ENCODE results near the gene ATP6V0A4. TPM values are rescaled to one million over a fixed set of nuclear protein-coding genes. Genes with fewer than 3 reads are reported as not detected.
"Not testable (repeated sequence)": the region's sequence is repeated elsewhere in the genome, so short reads cannot be mapped to it uniquely, and the experiment has no call there.

ATP6V0A4 gene
- total RNA-seq, 1 donor from 2014 or later: not detected

DNA sequence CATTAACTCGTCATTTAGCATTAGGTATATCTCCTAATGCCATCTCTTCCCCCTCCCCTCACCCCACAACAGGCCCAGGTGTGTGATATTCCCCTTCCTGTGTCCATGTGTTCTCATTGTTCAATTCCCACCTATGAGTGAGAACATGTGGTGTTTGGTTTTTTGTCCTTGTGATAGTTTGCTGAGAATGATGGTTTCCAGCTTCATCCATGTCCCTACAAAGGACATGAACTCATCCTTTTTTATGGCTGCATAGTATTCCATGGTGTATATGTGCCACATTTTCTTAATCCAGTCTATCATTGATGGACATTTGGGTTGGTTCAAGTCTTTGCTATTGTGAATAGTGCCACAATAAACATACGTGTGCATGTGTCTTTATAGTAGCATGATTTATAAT, 13.3 kb upstream of the ATP6V0A4 start:
- DNase-seq (ENCODE audit: missing footprints); ATAC-seq; intact Hi-C loops (cut with DNase I): not testable (repeated sequence)

GRCh38 chr7:138809346-138809745, 11.3 kb upstream of the ATP6V0A4 start:
- ATAC-seq (no peak), DNase-seq (ENCODE audit: missing footprints) (no peak)
- intact Hi-C loops (cut with DNase I): no loop called here

DNA sequence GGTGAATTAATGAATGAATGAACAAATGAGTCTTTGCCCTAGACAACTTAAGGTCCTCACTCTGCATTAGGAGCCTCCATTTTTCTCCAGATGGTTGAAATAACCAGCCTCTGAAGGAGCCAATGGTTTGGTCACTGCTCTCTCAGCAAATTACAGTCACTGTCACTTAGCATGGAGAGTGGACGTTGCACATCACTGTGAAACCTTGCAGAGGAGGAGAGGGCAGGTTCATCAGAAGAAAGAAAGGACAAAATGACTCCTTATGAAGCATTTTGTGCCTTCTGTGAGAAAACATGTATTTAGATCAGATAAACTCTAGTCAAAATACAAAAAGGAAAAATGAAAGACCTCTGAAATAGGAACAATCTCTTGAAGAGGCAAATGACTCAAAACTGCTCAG, 6.6 kb upstream of the ATP6V0A4 start:
- ATAC-seq (no peak), DNase-seq (ENCODE audit: missing footprints) (no peak)
- intact Hi-C loops (cut with DNase I): no loop called here

GRCh38 chr7:138802706-138803105, 4.7 kb upstream of the ATP6V0A4 start:
- no peak for DNase-seq (ENCODE audit: missing footprints)
- no peak for ATAC-seq
- intact Hi-C loops (cut with DNase I): no loop called here

DNA sequence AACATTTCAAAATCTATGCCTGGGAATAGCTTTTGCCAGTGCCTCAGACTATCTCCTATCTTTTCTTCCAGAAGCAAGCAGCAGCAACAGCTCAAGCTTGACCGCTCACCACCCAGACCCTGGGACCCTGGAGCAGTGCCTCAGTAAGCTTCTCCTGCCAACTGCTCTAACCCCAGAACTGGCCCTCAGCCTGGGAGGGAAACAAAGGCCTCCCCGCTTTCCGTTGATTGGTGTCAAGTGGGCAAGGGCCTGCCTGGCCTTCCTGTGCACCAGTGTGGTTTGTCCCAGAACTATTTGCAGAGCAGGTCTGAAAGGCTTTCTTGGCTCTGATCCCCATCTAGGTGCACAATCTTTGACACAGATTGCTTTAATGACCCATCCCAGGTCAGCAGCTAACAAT, 3.3 kb upstream of the ATP6V0A4 start:
- DNase-seq (ENCODE audit: missing footprints) (no peak), ATAC-seq (no peak)
- intact Hi-C loops (cut with DNase I): no loop called here

GRCh38 chr7:138799336-138800000, 1.5 kb upstream of the ATP6V0A4 start:
- DNase-seq (ENCODE audit: missing footprints) (no peak), ATAC-seq (no peak)
- intact Hi-C loops (cut with DNase I): no loop called here

DNA sequence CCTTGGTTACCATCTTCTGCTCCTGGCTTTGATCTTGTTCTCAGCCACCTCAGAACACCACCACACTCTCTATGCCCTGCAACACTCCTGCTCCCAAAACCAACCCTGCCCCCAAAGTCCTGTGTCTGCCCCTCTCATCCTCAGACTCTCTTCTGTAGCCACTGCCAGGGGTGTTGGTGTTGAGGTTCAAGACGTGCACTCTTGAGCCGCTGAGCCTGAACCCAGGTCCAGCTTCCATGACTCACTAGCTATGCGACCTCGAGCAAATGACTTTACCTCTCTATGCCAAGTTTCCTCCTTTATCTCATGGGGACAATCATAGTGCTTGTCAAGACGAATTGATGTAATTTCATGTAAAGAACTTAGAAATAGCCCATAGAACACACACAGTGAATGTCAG, 840 bp upstream of the ATP6V0A4 start:
- intact Hi-C loops (cut with DNase I): no loop called here
- DNase-seq (ENCODE audit: missing footprints): no peak
- ATAC-seq: no peak

DNA sequence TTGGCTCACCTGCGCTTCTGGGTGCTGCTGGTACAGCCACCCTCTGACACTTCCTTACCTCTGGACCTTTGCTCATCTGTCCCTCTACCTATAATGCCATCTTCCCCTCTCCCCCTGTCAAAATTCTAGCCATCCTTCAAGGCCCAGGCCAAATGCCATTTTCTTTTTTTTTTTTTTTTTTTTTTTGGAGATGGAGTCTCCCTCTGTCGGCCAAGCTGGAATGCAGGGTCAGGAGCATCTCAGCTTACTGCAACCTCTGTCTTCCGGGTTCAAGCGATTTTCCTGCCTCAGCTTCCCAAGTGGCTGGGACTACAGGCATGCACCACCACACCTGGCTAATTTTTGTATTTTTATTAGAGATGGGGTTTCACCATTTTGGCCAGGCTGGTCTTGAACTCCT, 950 bp downstream of the ATP6V0A4 start:
- intact Hi-C loops (cut with DNase I); ATAC-seq: not testable (repeated sequence)

GRCh38 chr7:138796038-138796615, 1.9 kb downstream of the ATP6V0A4 start:
- DNase-seq (ENCODE audit: missing footprints): no peak
- ATAC-seq: no peak
- intact Hi-C loops (cut with DNase I): no loop called here

More for the DNA sequence above, 950 bp downstream of the ATP6V0A4 start:
- not testable (repeated sequence) for DNase-seq (ENCODE audit: missing footprints)

- ATAC-seq: no peak
- DNase-seq (ENCODE audit: missing footprints): no peak
- intact Hi-C loops (cut with DNase I): no loop called here
These were observed 12.2 kb downstream of the ATP6V0A4 start for GRCh38 chr7:138785587-138786437.

- intact Hi-C loops (cut with DNase I): no loop called here
- no peak for DNase-seq (ENCODE audit: missing footprints)
- no peak for ATAC-seq
These were observed 13.3 kb downstream of the ATP6V0A4 start for GRCh38 chr7:138784692-138785091.

DNA sequence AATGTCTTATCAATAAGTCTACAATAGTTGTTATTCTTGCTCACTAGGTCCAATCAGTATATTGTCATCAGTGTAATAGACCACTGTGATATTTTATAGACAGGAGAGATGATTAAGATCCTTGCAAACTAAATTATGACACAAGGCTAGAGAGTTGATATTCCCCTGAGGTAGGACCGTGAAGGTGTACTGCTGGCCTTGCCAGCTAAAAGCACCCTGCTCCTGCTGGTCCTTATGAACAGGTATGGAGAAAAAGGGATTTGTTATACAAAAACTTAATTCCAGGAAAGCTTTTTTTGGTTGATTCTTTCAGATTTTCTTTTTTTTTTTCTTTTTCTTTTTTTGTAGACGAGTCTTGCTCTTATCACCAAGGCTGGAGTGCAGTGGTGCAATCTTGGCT, 17.0 kb downstream of the ATP6V0A4 start:
- DNase-seq (ENCODE audit: missing footprints) (no peak), ATAC-seq (no peak)
- intact Hi-C loops (cut with DNase I): no loop called here

DNA sequence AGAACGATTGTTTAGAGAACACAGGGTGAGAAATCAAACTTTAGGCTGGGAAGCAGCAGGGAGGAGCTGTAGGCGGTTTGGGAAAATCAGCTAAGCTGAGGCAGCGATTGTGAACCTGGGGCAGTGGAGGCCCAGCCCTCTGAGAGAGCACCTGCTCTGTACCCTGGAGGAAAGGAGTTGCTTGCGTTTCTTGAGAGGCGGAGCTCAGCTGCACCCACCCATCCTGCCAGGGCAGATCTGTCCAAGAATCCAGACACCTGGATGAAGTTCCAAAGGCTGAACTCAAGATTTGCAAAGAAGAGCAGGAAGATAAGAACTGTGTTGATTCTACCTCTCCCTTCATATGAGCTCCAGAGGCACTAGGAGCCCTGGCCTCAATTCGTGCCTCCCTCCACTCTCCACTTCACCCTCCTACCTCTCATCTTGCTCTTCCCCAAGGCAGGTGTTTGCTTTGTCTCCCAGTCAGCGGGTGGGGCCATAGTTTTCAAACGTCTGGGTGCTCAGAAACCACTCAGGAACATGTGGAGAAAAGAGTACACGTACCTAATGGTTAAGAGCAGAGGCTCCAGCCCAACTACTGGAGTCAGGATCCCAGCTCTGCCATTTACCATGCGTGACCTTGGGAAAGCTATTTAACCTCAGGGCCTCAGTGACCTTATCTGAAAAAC, 21.7 kb downstream of the ATP6V0A4 start:
- ATAC-seq: no peak

GRCh38 chr7:138773817-138774216, 24.2 kb downstream of the ATP6V0A4 start:
- intact Hi-C loops (cut with DNase I): no loop called here

More for the DNA sequence above, 21.7 kb downstream of the ATP6V0A4 start:
- no peak for DNase-seq (ENCODE audit: missing footprints)
- intact Hi-C loops (cut with DNase I): no loop called here

GRCh38 chr7:138773176-138773575, 24.8 kb downstream of the ATP6V0A4 start:
- DNase-seq (ENCODE audit: missing footprints) (no peak), ATAC-seq (no peak)
- intact Hi-C loops (cut with DNase I): no loop called here

More at GRCh38 chr7:138773817-138774216, 24.2 kb downstream of the ATP6V0A4 start:
- no peak for DNase-seq (ENCODE audit: missing footprints)
- no peak for ATAC-seq

- ATAC-seq (no peak), DNase-seq (ENCODE audit: missing footprints) (no peak)
- intact Hi-C loops (cut with DNase I): no loop called here
These were observed 27.1 kb downstream of the ATP6V0A4 start for GRCh38 chr7:138770904-138771303.

DNA sequence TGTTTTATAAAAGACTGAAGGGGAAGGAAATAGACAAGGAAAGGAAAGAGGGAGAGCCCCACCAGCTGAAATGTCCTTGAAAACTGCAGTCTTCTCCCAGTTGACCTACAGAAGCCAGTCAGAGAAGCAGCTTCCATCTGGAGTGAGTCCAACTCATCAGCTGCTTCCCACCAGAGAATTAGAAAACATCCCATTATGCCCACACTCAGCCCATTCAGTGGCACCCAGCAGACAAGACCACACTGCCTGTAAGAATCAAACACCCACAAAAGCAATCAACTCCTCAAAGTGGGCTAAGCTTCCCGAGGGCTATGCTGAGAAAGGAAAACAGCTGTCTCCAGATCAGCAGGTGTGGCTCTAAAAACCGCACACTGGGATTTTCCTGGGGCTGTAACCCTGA, 29.8 kb downstream of the ATP6V0A4 start:
- DNase-seq (ENCODE audit: missing footprints): no peak
- ATAC-seq: no peak
- intact Hi-C loops (cut with DNase I): no loop called here

- intact Hi-C loops (cut with DNase I): no loop called here
- ATAC-seq: no peak
- no peak for DNase-seq (ENCODE audit: missing footprints)
These were observed 41.3 kb downstream of the ATP6V0A4 start for GRCh38 chr7:138756591-138757242.
